ENCODE results near the gene RXFP1.

GRCh38 chr4:158586881-158587280 lies 65.2 kb downstream of the RXFP1 start:
- no peak for TF ChIP-seq CTCF (optimal IDR thresholded peaks at IDR 0.05 in 1 of 3, IDR thresholded peaks at IDR 0.05 in 1 of 3, conservative IDR thresholded peaks at IDR 0.05 in 1 of 3; ENCODE audit: extremely low read depth in 1 of 3, insufficient read depth in 2 of 3, low read length in 3 of 3)
- TF ChIP-seq EZH2 (IDR thresholded peaks at IDR 0.05; ENCODE audit: low read length), result no peak

All from keratinocyte (primary cell).